Spleen (tissue), 11 donors: Measurements from ENCODE around the gene MN1. TPM values are rescaled to one million over a fixed set of nuclear protein-coding genes. Genes with fewer than 3 reads are reported as not detected.

ENCODE experiments used
- DNase-seq: peaks from one replicate; pipeline ENCODE4 v3.0.0-alpha.2; 2020
- H3K27ac ChIP-seq, 8 donors: fragments of 200-600 bp; sonication (generic) in 7 of 8; 1 replicate in 4 of 8; 2 replicates in 4 of 8; pipeline versions ENCODE4 v1.5.0 to v1.8.0; 2016 to 2021; ENCODE audit warnings: inconsistent platforms in 4 of 8, mild to moderate bottlenecking in 4 of 8, moderate library complexity in 1 of 8
- H3K27me3 ChIP-seq, 7 donors: fragments of 200-600 bp; sonication (generic) in 6 of 7; replicated peaks in 1 of 7; 1 replicate in 4 of 7; 2 replicates in 3 of 7; pipeline versions ENCODE4 v1.5.0 to v1.8.0; 2016 to 2021; ENCODE audit warnings: inconsistent platforms in 3 of 7, mild to moderate bottlenecking in 1 of 7
- H3K36me3 ChIP-seq, 6 donors: fragments of 200-600 bp; sonication (generic) in 5 of 6; 1 replicate in 4 of 6; 2 replicates in 2 of 6; pipeline versions ENCODE4 v1.5.0 to v1.8.0; 2016 to 2021; ENCODE audit warnings: inconsistent platforms in 2 of 6
- H3K4me1 ChIP-seq, 6 donors: fragments of 200-600 bp; sonication (generic) in 5 of 6; 1 replicate in 3 of 6; 2 replicates in 3 of 6; pipeline versions ENCODE4 v1.5.0 to v1.8.0; 2016 to 2021; ENCODE audit warnings: inconsistent platforms in 3 of 6
- H3K4me3 ChIP-seq, 8 donors: fragments of 200-600 bp; sonication (generic) in 7 of 8; 1 replicate in 4 of 8; 2 replicates in 4 of 8; pipeline versions ENCODE4 v1.5.0 to v1.8.0; 2016 to 2021; ENCODE audit warnings: inconsistent platforms in 4 of 8, mild to moderate bottlenecking in 4 of 8, moderate library complexity in 2 of 8
- H3K9me3 ChIP-seq, 8 donors: fragments of 200-600 bp; sonication (generic) in 7 of 8; 1 replicate in 4 of 8; 2 replicates in 4 of 8; pipeline versions ENCODE4 v1.5.0 to v1.8.0; 2016 to 2021; ENCODE audit warnings: inconsistent platforms in 4 of 8
- CTCF ChIP-seq, 11 experiments: fragments of 200-600 bp in 7 of 11; fragments of 450-650 bp in 4 of 11; sonication (generic) in 4 of 11; IDR thresholded peaks in 8 of 11; conservative IDR thresholded peaks in 3 of 11; 1 replicate in 7 of 11; 2 replicates in 4 of 11; pipeline versions ENCODE4 v1.4.0 to v1.8.0; 2016 to 2021; ENCODE audit warnings: antibody characterized with exemption in 11 of 11, inconsistent platforms in 4 of 11, mild to moderate bottlenecking in 1 of 11
- POLR2A ChIP-seq, 3 donors: fragments of 450-650 bp; IDR thresholded peaks; one replicate each; pipeline ENCODE4 v1.5.1; 2017; ENCODE audit warnings: antibody characterized with exemption in 3 of 3, mild to moderate bottlenecking in 1 of 3
- POLR2AphosphoS5 ChIP-seq, 3 donors: sonication (generic); formaldehyde crosslinking; IDR thresholded peaks; one replicate each; pipeline ENCODE4 v1.5.1; 2017; ENCODE audit warnings: antibody characterized with exemption in 3 of 3
- WGBS, 5 donors: extraction: QIAGEN DNeasy Blood & Tissue Kit in 3 of 5; methylation state at CpG; one replicate each; pipeline versions ENCODE4 v1.1.5 to v1.1.7; 2013 to 2018; 5-methylcytosine and 5-hydroxymethylcytosine counted together
- intact Hi-C: fragments of 100-400 bp; cut with DNase I; formaldehyde crosslinking; loops from one replicate; pipeline ENCODE4 v1.15.0; 2023; ENCODE audit warnings: low total_unique reads
- polyA plus RNA-seq, 3 donors: library from polyadenylated mRNA; stranded (reverse); fragments of 200-250 nt; gene quantifications; one replicate each; pipeline ENCODE4 v1.2.1, GENCODE V29; 2013
- total RNA-seq, 7 donors: library from RNA; depleted of rRNA in 3 of 7; stranded (reverse); fragments of >200 nt in 3 of 7; fragmentation: NEBNext Ultra II Directional in 4 of 7; extraction: Animal tissue kit (Norgen Biotek cat#: 25700) in 4 of 7; gene quantifications; one replicate each; pipeline versions ENCODE4 v1.1.0 to v1.2.1, GENCODE V29; 2016 to 2021
- donor health status: healthy with polysubstance abuse.
- donor health status: DM: no; HTN: no; CAD: no; lungs with moderate emphysema.
- donor health status: DM: no; HTN: no; CAD: no.
- donor health status: Bipolar disorder and iron deficiency.
- donor health status: healthy.
- donor health status: DM: no; HTN: no; CAD: no.
- donor health status: DM: yes; HTN: yes; CAD: no.

MN1 gene
- total and polyA plus RNA-seq, 10 donors, result 0.15 to 1.5 (median 0.71) TPM

DNA sequence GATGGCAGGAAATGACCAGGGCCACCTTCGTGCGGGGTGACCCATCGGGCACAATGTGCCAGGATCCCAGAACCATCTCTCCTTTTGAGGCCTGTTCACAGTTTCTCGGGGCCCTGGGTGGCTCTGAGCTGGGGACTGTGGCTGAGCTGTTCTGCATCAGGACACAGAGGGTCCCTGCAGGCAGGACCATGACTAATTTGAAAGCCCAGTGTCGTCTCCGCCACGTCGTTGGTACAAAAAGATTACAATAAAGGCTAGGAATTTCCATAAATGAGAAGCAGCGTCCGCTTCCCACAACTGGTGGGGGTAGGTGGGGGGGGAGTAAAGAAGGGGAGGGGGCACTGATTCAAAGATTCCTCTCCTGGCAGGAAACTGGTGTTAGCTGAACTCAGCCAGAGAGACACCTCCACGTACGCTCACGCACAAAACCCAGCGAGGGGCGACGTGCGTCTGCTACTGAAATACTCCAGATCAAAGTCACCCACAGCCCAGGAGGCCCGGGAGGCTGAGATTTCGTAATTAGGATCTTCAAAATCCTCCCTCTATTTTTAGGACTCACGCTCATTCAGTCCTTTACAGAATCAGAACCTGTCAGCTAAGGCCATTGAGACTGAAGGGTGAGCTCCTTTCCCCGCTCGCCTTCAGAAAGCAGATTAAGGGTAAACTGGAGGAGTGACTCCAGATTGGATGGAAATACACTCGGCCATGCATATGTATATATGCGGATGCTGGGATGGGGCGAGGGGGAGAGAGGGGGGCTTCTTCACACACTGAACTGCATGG, 11.0 kb downstream of the MN1 start:
- no peak for TF ChIP-seq POLR2A (IDR thresholded peaks at IDR 0.05)
- no peak for TF ChIP-seq POLR2AphosphoS5 (IDR thresholded peaks at IDR 0.05)
- TF ChIP-seq CTCF (IDR thresholded peaks at IDR 0.05 in 8 of 11, conservative IDR thresholded peaks at IDR 0.05 in 3 of 11), result no peak
- Histone ChIP-seq H3K4me1 (peaks cover 0 to 3% (median 0%) of the 10 kb centered on the region in 6 donors), H3K27ac (no peak overlapping the region), H3K36me3 (no peaks in the 10 kb centered on the region), H3K27me3 (peaks cover 0 to 7% (median 0%) of the 10 kb centered on the region in 7 donors), H3K4me3 (no peak overlapping the region), H3K9me3 (no peaks in the 10 kb centered on the region)
- 75 to 85% (median 77%) methylated on average over 25 of the region's 25 CpGs for WGBS, 5 donors
- intact Hi-C loops, result no loop called here
- DNase-seq, result no peak

- DNase-seq, result no peak
- H3K27ac ChIP-seq, result no peak overlapping the region
- WGBS, 5 donors, result 87 to 95% (median 92%) methylated on average over 20 of the region's 20 CpGs
Measured at GRCh38 chr22:27788500-27789288, 12.9 kb downstream of the MN1 start.

DNA sequence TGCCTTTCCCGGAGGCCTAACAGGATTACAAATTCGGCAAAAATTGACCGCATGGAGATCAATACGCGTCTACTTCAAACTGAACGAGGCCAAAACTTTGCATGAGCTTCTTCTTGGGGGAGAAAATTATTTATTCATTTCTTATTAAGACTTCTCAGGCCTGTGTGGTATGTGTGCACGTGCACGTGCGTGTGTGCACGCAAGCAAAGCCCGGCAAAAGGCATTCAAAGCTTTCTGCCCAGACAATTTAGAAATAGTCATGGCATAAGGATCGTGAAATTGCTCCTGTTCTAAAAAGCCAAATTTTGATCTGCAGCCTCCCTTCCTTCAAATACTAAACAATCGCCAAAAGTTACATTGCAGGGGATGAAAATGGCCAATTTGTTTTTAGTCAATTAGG, 14.6 kb downstream of the MN1 start:
- Histone ChIP-seq H3K27ac (no peak overlapping the region), H3K9me3 (no peaks in the 10 kb centered on the region), H3K4me3 (no peak overlapping the region), H3K4me1 (peaks cover 0 to 6% (median 0%) of the 10 kb centered on the region in 6 donors), H3K36me3 (no peaks in the 10 kb centered on the region), H3K27me3 (peaks cover 0 to 16% (median 0%) of the 10 kb centered on the region in 7 donors)
- no peak for DNase-seq
- intact Hi-C loops, result no loop called here
- TF ChIP-seq CTCF (IDR thresholded peaks at IDR 0.05 in 8 of 11, conservative IDR thresholded peaks at IDR 0.05 in 3 of 11) (no peak), POLR2A (IDR thresholded peaks at IDR 0.05) (no peak), POLR2AphosphoS5 (IDR thresholded peaks at IDR 0.05) (no peak)
- 93 to 96% (median 93%) methylated on average over 13 of the region's 13 CpGs for WGBS, 5 donors

More at GRCh38 chr22:27788500-27789288, 12.9 kb downstream of the MN1 start:
- TF ChIP-seq POLR2A (IDR thresholded peaks at IDR 0.05), result no peak
- TF ChIP-seq POLR2AphosphoS5 (IDR thresholded peaks at IDR 0.05), result no peak
- TF ChIP-seq CTCF (IDR thresholded peaks at IDR 0.05 in 8 of 11, conservative IDR thresholded peaks at IDR 0.05 in 3 of 11), result no peak
- Histone ChIP-seq H3K9me3 (no peaks in the 10 kb centered on the region), H3K4me1 (peaks cover 0 to 6% (median 0%) of the 10 kb centered on the region in 6 donors), H3K36me3 (no peaks in the 10 kb centered on the region), H3K27me3 (peaks cover 0 to 16% (median 0%) of the 10 kb centered on the region in 7 donors), H3K4me3 (no peak overlapping the region)
- intact Hi-C loops, result no loop called here
